Muscle layer of duodenum (tissue), 2 donors: Measurements from ENCODE around the gene FER1L5.

Source experiments
- H3K27ac ChIP-seq: one replicate; pipeline ENCODE4 v1.7.0; 2013; ENCODE audit warnings: mild to moderate bottlenecking, low read length
- H3K27me3 ChIP-seq: one replicate; pipeline ENCODE4 v1.7.0; 2013; ENCODE audit warnings: low read depth, mild to moderate bottlenecking, control low read depth, low read length
- H3K36me3 ChIP-seq, 2 donors: one replicate each; pipeline ENCODE4 v1.7.0; 2013; ENCODE audit warnings: low read length in 2 of 2, control low read depth in 1 of 2, mild to moderate bottlenecking in 1 of 2; ENCODE audit not compliant: insufficient read depth in 2 of 2, control insufficient read depth in 1 of 2
- H3K4me1 ChIP-seq, 2 donors: one replicate each; pipeline ENCODE4 v1.7.0; 2013; ENCODE audit warnings: low read length in 2 of 2, mild to moderate bottlenecking in 2 of 2, control low read depth in 1 of 2, moderate library complexity in 1 of 2; ENCODE audit not compliant: insufficient read depth in 2 of 2, control insufficient read depth in 1 of 2
- H3K4me3 ChIP-seq, 2 donors: one replicate each; pipeline ENCODE4 v1.7.0; 2013; ENCODE audit warnings: low read length in 2 of 2, low read depth in 1 of 2, mild to moderate bottlenecking in 1 of 2
- H3K9me3 ChIP-seq, 2 donors: one replicate each; pipeline ENCODE4 v1.7.0; 2013; ENCODE audit warnings: low read length in 2 of 2, control low read depth in 1 of 2, mild to moderate bottlenecking in 1 of 2; ENCODE audit not compliant: control insufficient read depth in 1 of 2
- donor health status: healthy.

The FER1L5 gene

GRCh38 chr2:96701636-96702035 is 59.1 kb downstream of the FER1L5 start:
- no peaks in the 10 kb centered on the region for H3K9me3 ChIP-seq
- H3K36me3 ChIP-seq, result peaks cover 18 to 25% of the 10 kb centered on the region in 2 donors
- H3K4me3 ChIP-seq, result no peak overlapping the region
- H3K27me3 ChIP-seq, result no peaks in the 10 kb centered on the region
- H3K4me1 ChIP-seq, result no peaks in the 10 kb centered on the region
- no peak overlapping the region for H3K27ac ChIP-seq

- Histone ChIP-seq H3K27ac (no peak overlapping the region), H3K27me3 (no peaks in the 10 kb centered on the region), H3K4me1 (no peaks in the 10 kb centered on the region), H3K9me3 (no peaks in the 10 kb centered on the region), H3K4me3 (no peak overlapping the region), H3K36me3 (peaks cover 22 to 31% of the 10 kb centered on the region in 2 donors)
These were observed 59.7 kb downstream of the FER1L5 start for GRCh38 chr2:96702098-96702785.

GRCh38 chr2:96703021-96703751 is 60.6 kb downstream of the FER1L5 start:
- Histone ChIP-seq H3K9me3 (no peaks in the 10 kb centered on the region), H3K4me1 (no peaks in the 10 kb centered on the region), H3K27me3 (no peaks in the 10 kb centered on the region), H3K27ac (no peak overlapping the region), H3K36me3 (peaks cover 30 to 39% of the 10 kb centered on the region in 2 donors), H3K4me3 (no peak overlapping the region)

GRCh38 chr2:96710985-96711384 is 68.4 kb downstream of the FER1L5 start:
- Histone ChIP-seq H3K4me1 (no peaks in the 10 kb centered on the region), H3K4me3 (no peak overlapping the region), H3K27me3 (no peaks in the 10 kb centered on the region), H3K9me3 (no peaks in the 10 kb centered on the region), H3K27ac (no peak overlapping the region), H3K36me3 (peaks cover 54 to 81% of the 10 kb centered on the region in 2 donors)

- Histone ChIP-seq H3K27me3 (no peaks in the 10 kb centered on the region), H3K4me1 (no peaks in the 10 kb centered on the region), H3K27ac (no peak overlapping the region), H3K9me3 (no peaks in the 10 kb centered on the region), H3K4me3 (no peak overlapping the region), H3K36me3 (peaks cover 18 to 62% of the 10 kb centered on the region in 2 donors)
These were observed 73.1 kb downstream of the FER1L5 start for GRCh38 chr2:96715658-96716057.

GRCh38 chr2:96716388-96716787 is 73.8 kb downstream of the FER1L5 start:
- H3K4me3 ChIP-seq, result no peak overlapping the region
- no peaks in the 10 kb centered on the region for H3K27me3 ChIP-seq
- no peak overlapping the region for H3K27ac ChIP-seq
- H3K36me3 ChIP-seq, result peaks cover 10 to 55% of the 10 kb centered on the region in 2 donors
- no peaks in the 10 kb centered on the region for H3K4me1 ChIP-seq
- H3K9me3 ChIP-seq, result no peaks in the 10 kb centered on the region

GRCh38 chr2:96726131-96726530 is 83.6 kb downstream of the FER1L5 start:
- H3K36me3 ChIP-seq, result peaks cover 7 to 38% of the 10 kb centered on the region in 2 donors
- no peak overlapping the region for H3K4me3 ChIP-seq
- H3K9me3 ChIP-seq, result no peaks in the 10 kb centered on the region
- H3K27me3 ChIP-seq, result no peaks in the 10 kb centered on the region
- H3K4me1 ChIP-seq, result no peaks in the 10 kb centered on the region
- H3K27ac ChIP-seq, result no peak overlapping the region

GRCh38 chr2:96727431-96727830 is 84.9 kb downstream of the FER1L5 start:
- H3K9me3 ChIP-seq, result no peaks in the 10 kb centered on the region
- no peak overlapping the region for H3K4me3 ChIP-seq
- peaks cover 8 to 49% of the 10 kb centered on the region in 2 donors for H3K36me3 ChIP-seq
- H3K4me1 ChIP-seq, result no peaks in the 10 kb centered on the region
- no peaks in the 10 kb centered on the region for H3K27me3 ChIP-seq
- no peak overlapping the region for H3K27ac ChIP-seq

- H3K4me1 ChIP-seq, result peaks cover 0 to under 1% of the 10 kb centered on the region in 2 donors
- no peak overlapping the region for H3K4me3 ChIP-seq
- H3K27ac ChIP-seq, result no peak overlapping the region
- no peaks in the 10 kb centered on the region for H3K9me3 ChIP-seq
- H3K27me3 ChIP-seq, result no peaks in the 10 kb centered on the region
- H3K36me3 ChIP-seq, result peaks cover 23 to 66% of the 10 kb centered on the region in 2 donors
These were observed 87.2 kb downstream of the FER1L5 start for GRCh38 chr2:96729748-96730147.

GRCh38 chr2:96730212-96730611 is 87.6 kb downstream of the FER1L5 start:
- Histone ChIP-seq H3K36me3 (peaks cover 23 to 66% of the 10 kb centered on the region in 2 donors), H3K27ac (no peak overlapping the region), H3K4me3 (no peak overlapping the region), H3K9me3 (no peaks in the 10 kb centered on the region), H3K27me3 (no peaks in the 10 kb centered on the region), H3K4me1 (peaks cover 0 to 4% of the 10 kb centered on the region in 2 donors)

GRCh38 chr2:96733931-96734330 is 91.4 kb downstream of the FER1L5 start:
- H3K4me1 ChIP-seq, result peaks cover under 1 to 7% of the 10 kb centered on the region in 2 donors
- H3K9me3 ChIP-seq, result no peaks in the 10 kb centered on the region
- H3K27ac ChIP-seq, result no peak overlapping the region
- no peak overlapping the region for H3K4me3 ChIP-seq
- no peaks in the 10 kb centered on the region for H3K27me3 ChIP-seq
- peaks cover 29 to 44% of the 10 kb centered on the region in 2 donors for H3K36me3 ChIP-seq
